Measurements from ENCODE around the gene MSX1.
"Not testable (repeated sequence)": the region's sequence is repeated elsewhere in the genome, so short reads cannot be mapped to it uniquely, and the experiment has no call there.

DNA sequence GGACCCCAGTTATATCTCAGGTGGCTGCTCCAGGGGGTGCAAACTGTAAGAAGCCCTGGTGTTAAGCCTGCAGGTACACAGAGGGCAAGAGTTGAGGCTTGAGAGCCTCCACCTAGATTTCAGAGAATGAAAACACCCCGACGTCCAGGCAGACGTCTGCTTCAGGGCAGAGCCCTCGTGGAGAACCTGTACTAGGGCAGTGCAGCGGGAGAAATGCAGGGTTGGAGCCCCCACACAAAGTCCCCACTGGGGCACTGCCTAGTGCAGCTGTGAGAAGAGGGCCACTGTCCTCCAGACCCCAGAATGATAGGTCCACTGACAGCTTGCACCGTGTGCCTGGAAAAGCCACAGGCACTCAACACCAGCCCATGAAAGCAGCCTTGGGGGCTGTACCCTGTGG, 37.2 kb upstream of the MSX1 start:
- TF ChIP-seq, protein P1, sequence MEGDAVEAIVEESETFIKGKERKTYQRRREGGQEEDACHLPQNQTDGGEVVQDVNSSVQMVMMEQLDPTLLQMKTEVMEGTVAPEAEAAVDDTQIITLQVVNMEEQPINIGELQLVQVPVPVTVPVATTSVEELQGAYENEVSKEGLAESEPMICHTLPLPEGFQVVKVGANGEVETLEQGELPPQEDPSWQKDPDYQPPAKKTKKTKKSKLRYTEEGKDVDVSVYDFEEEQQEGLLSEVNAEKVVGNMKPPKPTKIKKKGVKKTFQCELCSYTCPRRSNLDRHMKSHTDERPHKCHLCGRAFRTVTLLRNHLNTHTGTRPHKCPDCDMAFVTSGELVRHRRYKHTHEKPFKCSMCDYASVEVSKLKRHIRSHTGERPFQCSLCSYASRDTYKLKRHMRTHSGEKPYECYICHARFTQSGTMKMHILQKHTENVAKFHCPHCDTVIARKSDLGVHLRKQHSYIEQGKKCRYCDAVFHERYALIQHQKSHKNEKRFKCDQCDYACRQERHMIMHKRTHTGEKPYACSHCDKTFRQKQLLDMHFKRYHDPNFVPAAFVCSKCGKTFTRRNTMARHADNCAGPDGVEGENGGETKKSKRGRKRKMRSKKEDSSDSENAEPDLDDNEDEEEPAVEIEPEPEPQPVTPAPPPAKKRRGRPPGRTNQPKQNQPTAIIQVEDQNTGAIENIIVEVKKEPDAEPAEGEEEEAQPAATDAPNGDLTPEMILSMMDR (IDR thresholded peaks at IDR 0.05) = not testable (repeated sequence)
- not testable (repeated sequence) for TF ChIP-seq POLR2A (IDR thresholded peaks at IDR 0.05; ENCODE audit: low read length); RFX5 (IDR thresholded peaks at IDR 0.05); EHMT2 (IDR thresholded peaks at IDR 0.05; ENCODE audit: low read depth); SREBF2 (IDR thresholded peaks at IDR 0.05); CEBPB (IDR thresholded peaks at IDR 0.05); ZNF302 (CRISPR knock-in tag; IDR thresholded peaks at IDR 0.05); JUNB (IDR thresholded peaks at IDR 0.05); MYC (IDR thresholded peaks at IDR 0.05; ENCODE audit: borderline replicate concordance, low read length); MAFK (IDR thresholded peaks at IDR 0.05; ENCODE audit: partially characterized antibody); HOXA7 (CRISPR knock-in tag; IDR thresholded peaks at IDR 0.05); RAD21 (conservative IDR thresholded peaks at IDR 0.05 in 1 of 2, IDR thresholded peaks at IDR 0.05 in 1 of 2)
- TF ChIP-seq, protein P2, sequence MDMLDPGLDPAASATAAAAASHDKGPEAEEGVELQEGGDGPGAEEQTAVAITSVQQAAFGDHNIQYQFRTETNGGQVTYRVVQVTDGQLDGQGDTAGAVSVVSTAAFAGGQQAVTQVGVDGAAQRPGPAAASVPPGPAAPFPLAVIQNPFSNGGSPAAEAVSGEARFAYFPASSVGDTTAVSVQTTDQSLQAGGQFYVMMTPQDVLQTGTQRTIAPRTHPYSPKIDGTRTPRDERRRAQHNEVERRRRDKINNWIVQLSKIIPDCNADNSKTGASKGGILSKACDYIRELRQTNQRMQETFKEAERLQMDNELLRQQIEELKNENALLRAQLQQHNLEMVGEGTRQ (IDR thresholded peaks at IDR 0.05) = not testable (repeated sequence)
- TF ChIP-seq, protein P3, sequence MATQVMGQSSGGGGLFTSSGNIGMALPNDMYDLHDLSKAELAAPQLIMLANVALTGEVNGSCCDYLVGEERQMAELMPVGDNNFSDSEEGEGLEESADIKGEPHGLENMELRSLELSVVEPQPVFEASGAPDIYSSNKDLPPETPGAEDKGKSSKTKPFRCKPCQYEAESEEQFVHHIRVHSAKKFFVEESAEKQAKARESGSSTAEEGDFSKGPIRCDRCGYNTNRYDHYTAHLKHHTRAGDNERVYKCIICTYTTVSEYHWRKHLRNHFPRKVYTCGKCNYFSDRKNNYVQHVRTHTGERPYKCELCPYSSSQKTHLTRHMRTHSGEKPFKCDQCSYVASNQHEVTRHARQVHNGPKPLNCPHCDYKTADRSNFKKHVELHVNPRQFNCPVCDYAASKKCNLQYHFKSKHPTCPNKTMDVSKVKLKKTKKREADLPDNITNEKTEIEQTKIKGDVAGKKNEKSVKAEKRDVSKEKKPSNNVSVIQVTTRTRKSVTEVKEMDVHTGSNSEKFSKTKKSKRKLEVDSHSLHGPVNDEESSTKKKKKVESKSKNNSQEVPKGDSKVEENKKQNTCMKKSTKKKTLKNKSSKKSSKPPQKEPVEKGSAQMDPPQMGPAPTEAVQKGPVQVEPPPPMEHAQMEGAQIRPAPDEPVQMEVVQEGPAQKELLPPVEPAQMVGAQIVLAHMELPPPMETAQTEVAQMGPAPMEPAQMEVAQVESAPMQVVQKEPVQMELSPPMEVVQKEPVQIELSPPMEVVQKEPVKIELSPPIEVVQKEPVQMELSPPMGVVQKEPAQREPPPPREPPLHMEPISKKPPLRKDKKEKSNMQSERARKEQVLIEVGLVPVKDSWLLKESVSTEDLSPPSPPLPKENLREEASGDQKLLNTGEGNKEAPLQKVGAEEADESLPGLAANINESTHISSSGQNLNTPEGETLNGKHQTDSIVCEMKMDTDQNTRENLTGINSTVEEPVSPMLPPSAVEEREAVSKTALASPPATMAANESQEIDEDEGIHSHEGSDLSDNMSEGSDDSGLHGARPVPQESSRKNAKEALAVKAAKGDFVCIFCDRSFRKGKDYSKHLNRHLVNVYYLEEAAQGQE (IDR thresholded peaks at IDR 0.05) = not testable (repeated sequence)

Measured in A549 (cell line).